ENCODE data around the gene CHADL.

Gene CHADL

GRCh38 chr22:41197038-41197972 is 43.4 kb downstream of the CHADL start (continued):
- TF ChIP-seq ZNF518A (tag by site-specific recombination; conservative IDR thresholded peaks at IDR 0.05; ENCODE audit: low read depth) (no peak), ZNF843 (tag by site-specific recombination; IDR thresholded peaks at IDR 0.05) (no peak), PRDM2 (tag by site-specific recombination; IDR thresholded peaks at IDR 0.05; ENCODE audit: borderline replicate concordance) (no peak), ZNF791 (tag by site-specific recombination; IDR thresholded peaks at IDR 0.05) (no peak), ZBTB10 (tag by site-specific recombination; IDR thresholded peaks at IDR 0.05) (0 out of 2 replicates have a peak, but pooled peaks have one; percentile 32), AEBP2 (tag by site-specific recombination; IDR thresholded peaks at IDR 0.05; ENCODE audit: borderline replicate concordance) (no peak), ZNF350 (tag by site-specific recombination; IDR thresholded peaks at IDR 0.05) (no peak), ZNF704 (tag by site-specific recombination; IDR thresholded peaks at IDR 0.05) (no peak), ZNF658 (tag by site-specific recombination; IDR thresholded peaks at IDR 0.05) (no peak), ZNF837 (tag by site-specific recombination; IDR thresholded peaks at IDR 0.05) (no peak), KLF16 (tag by site-specific recombination; IDR thresholded peaks at IDR 0.05) (0 out of 2 replicates have a peak, but pooled peaks have one; percentile 17), ZNF670 (tag by site-specific recombination; IDR thresholded peaks at IDR 0.05; ENCODE audit: low read depth) (no peak), KLF17 (tag by site-specific recombination; IDR thresholded peaks at IDR 0.05) (peak; percentile 80), ZNF654 (tag by site-specific recombination; IDR thresholded peaks at IDR 0.05; ENCODE audit: low read depth) (no peak), ZSCAN23 (tag by site-specific recombination; IDR thresholded peaks at IDR 0.05) (no peak; the same call in 1 of the 2 replicates), SP7 (tag by site-specific recombination; IDR thresholded peaks at IDR 0.05) (peak; percentile 40; the same call in 1 of the 2 replicates), ZNF747 (tag by site-specific recombination; IDR thresholded peaks at IDR 0.05) (no peak)

All from HEK293 (cell line).